ENCODE measurements around the gene SYMPK. TPM values are rescaled to one million over a fixed set of nuclear protein-coding genes. Genes with fewer than 3 reads are reported as not detected.

The SYMPK gene
- total RNA-seq, 2 donors from 2014 or later: 41.2 to 44.6 TPM

DNA sequence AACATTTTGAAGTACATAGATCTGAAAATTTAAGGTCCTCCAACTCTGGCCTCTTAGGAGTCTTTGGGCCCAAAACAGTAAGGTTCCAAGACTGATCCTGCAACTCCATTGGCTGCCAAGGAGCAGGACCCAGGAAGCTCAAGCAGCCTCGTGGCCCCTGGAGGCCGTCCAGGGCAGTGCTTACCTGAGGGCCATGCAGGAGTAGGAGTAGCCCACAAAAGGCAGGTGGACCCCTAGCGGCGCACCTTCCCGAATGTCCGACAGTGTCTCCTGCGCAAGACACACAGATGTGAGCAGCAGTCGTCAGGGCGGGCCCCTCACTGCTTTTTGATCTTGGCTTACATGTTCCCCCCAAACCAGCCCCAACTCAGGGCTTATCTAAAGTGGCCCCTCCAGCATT, 88.2 kb downstream of the SYMPK start:
- DNase-seq (ENCODE audit: low spot score): no peak
- intact Hi-C loops (cut with DNase I): no loop called here

DNA sequence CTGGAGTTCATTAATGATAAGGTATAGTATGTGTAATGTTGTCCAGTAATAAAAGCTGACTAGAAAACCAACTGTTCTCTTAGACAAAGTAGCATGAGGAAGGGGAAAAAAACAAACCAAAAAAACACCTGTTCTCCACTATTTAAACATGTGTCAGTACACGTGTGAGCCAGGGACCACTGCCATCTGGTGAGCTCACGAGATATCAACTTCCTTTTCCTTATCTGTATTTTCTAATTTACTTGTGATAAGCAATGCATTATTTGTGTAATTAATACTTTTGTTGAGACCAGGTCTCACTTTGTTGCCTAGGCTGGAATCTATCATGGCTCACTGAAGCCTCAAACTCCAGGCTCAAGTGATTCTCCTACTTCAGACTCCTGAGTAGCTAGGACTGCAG, 89.6 kb downstream of the SYMPK start:
- intact Hi-C loops (cut with DNase I): no loop called here
- DNase-seq (ENCODE audit: low spot score): no peak

DNA sequence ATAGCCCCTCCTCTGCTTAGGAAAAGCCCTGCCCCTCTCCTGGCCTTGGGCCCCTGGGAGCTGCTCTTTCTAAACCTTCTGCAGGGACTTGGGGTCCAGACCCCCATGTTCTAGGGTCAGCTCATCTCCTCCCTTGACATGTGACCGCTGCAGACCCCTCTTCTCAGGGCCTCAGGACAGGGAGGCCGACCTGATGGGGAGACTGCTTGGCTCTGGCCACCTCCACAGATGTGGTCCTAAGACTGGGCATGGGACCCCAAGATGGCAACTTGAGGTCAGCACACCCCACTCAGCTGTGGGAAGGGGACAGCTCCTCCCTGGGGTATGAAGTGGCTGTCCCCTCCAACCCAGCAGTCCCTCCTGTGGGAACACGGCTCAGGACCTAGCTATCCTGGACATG, 90.0 kb downstream of the SYMPK start:
- no peak for DNase-seq (ENCODE audit: low spot score)
- intact Hi-C loops (cut with DNase I): no loop called here

DNA sequence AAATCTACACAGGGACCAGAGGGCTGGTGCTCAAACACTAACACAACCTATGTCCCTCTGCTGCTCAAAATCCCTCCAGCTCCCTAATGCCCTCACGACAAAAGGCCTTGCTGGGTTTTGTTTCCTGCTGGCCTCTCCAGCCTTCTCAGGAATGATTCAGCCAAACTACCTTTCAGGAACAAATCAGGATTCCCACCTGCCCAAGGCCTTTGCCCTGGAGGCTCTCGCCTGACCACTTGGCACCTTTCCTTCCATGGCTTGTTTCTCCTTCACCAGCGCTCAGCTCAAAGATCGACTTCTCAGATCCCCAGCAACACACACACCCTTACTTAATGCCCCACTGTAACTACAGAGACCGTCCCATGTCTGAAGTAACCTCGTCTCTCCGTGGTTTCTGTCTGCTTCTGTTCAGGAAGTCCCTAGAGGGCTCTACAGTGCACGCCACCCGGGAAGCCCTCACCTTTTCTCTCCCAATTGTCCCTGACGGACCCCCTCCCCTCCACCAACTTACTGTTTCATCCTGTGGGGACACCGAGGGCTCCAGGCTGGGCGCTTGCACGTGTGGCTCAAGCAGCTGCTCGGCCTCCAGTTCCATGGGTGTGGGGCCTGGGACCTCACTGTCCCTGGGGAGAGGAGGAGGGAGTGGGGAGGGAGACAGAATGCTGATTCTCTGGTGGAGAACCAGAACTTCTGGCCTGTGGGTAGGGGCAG, 90.7 kb downstream of the SYMPK start:
- intact Hi-C loops (cut with DNase I): no loop called here
- DNase-seq (ENCODE audit: low spot score): no peak

DNA sequence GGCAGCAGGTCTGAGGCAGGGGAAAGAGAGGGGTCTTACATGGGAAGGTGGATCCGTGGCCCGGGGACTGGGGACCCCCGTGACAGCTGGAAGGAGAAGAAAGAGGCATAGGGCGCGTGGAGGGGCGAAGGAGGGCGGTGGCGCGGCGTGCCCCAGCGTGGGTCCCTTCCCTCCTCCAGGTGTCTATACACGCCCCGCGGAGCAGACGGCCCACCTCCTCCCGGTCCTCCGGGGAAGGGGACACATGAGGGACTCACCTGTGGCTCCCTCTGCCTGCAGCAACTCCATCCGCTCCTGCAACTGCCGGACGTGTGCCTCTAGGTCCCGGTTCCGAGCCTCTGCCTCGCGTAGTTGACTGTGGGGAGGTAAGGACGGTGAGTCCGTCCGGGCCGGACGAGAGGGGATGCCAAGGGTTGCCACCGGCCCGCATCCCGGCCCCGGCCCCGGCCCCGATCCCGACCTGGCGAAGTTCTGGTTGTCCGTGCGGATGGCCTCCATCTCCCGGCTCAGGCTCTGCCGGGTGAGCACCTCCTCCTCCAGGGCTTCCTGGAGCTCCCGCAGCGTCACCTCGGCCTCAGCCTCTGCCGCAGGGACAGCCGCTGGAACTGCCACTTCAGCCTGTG, 91.5 kb downstream of the SYMPK start:
- intact Hi-C loops (cut with DNase I): no loop called here
- DNase-seq (ENCODE audit: low spot score): no peak

DNA sequence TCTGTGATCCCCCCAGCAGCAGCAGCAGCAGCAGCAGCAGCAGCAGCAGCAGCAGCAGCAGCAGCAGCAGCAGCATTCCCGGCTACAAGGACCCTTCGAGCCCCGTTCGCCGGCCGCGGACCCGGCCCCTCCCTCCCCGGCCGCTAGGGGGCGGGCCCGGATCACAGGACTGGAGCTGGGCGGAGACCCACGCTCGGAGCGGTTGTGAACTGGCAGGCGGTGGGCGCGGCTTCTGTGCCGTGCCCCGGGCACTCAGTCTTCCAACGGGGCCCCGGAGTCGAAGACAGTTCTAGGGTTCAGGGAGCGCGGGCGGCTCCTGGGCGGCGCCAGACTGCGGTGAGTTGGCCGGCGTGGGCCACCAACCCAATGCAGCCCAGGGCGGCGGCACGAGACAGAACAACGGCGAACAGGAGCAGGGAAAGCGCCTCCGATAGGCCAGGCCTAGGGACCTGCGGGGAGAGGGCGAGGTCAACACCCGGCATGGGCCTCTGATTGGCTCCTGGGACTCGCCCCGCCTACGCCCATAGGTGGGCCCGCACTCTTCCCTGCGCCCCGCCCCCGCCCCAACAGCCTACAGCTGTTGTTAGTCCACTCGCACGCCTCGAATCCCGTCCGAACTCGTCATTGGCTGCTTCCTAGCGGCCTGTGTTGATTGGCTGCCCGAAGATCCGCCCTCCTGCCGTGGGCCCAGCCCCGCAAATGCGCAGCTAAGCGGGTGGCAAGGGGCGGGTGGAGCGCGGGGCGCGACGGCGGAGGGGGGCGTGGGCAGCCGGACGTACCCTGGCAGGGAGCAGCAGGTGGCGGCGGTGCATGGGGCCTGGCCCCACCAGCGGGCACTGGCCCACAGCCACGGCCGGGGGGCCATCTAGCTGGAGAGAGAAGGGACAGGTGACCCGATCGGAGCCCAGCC, 92.5 kb downstream of the SYMPK start:
- DNase-seq (ENCODE audit: low spot score): peak; percentile 97
- intact Hi-C loops (cut with DNase I): no loop called here

DNA sequence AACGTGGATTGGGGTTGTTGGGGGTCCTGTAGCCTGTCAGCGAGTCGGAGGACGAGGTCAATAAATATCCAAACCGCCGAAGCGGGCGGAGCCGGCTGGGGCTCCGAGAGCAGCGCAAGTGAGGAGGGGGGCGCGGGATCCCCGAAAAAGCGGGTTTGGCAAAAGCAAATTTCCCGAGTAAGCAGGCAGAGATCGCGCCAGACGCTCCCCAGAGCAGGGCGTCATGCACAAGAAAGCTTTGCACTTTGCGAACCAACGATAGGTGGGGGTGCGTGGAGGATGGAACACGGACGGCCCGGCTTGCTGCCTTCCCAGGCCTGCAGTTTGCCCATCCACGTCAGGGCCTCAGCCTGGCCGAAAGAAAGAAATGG, 93.1 kb downstream of the SYMPK start:
- peak; percentile 90 for DNase-seq (ENCODE audit: low spot score)
- intact Hi-C loops (cut with DNase I): no loop called here

DNA sequence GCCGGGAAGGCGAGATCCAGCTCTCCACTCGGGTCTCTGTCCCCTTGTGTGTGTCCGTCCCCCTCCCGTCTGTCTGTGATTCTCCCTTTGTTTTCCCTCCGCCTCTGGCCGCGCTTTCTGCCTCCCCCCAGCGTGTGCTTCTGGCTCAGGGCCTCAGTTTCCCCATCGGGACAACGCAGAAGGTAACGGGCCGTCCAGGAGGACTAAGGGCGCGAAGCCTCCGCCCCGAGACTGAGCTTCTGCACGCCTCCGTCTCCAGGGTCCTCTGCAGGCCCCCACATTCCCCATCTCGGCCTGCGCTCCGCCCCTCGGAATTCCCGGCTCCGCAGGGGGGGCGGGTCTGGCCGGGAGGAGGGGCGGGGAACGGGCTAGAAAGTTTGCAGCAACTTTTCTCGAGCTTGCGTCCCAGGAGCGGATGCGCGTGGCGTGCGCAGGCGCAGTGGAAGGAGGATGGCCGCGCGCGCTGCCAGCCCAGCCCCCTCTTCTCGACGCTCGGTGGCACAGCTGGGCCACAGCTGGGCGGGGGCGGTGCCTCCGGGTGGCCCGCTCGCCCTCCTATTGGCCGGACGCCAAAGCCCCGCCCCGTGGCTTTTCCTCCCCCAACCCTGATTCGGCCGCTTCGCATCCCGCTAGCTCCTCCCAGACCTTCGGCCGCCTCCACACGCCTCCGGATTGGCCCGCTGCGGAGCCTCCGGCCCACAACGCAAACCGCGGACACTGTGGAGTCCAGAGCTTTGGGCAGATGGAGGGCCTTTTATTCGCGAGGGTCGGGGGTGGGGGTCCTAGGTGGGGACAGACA, 93.8 kb downstream of the SYMPK start, which contains the start of gene SIX5:
SIX5 (minus strand) TSS at position 269 of the 799 bp plus-strand sequence. CDS start 408 bp downstream, outside the sequence.
- peak; percentile 99 for DNase-seq (ENCODE audit: low spot score)
- intact Hi-C loops (cut with DNase I): no loop called here

DNA sequence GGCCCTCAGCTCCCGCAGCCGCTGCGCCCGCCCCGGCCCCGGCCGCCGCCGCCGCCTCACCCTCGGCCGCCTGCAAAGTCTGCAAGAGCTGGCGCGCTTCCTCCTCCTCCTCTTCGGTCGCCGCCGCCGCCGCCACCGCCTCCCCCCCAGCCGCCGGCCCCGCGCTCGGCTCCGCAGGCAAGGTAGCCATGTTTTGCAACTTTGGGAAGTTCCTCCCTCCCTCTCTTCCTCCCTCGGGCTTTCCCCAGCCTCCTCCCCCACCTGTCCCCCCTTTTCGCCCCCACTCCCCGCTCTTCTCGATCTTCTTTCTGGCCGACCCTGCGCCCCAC, 94.3 kb downstream of the SYMPK start:
- intact Hi-C loops (cut with DNase I): no loop called here
- DNase-seq (ENCODE audit: low spot score): peak; percentile 88

DNA sequence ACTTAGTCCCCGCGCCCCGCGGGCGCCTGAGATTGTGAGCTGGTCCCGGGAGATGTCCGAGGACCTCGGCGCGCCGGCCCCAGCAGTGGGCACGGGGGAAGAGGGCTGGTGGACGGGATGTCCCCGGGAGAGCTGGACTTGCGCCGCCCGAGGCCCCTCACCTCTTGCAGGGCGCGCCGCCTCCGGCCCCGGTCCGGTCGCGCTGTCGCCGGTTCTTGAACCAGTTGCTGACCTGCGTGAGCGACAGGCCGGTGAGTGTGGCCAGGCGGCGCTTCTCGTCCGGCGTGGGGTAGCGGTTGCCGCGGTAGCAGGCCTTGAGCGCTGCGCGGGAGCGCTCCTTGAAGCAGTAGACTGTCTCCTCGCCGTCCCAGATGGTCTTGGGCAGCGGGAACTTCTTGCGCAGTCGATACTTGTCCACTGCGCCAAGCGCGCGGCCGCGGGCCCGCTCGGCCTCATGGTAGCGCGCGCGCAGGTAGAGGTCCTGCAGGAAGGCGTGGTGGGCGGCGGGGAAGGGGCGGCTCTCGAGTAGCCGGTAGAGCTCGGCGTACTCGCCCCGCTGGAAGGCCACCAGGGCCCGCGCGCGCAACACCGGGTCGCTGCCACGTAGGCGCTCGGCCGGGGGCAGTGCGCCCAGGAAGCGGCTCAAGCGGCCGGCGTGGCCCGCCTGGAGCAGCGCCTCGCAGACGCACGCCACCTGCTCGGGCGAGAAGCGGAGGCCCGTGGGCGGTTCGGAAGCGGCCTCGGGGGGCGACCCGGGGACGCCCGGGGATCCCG, 94.9 kb downstream of the SYMPK start:
- intact Hi-C loops (cut with DNase I): no loop called here
- peak; percentile 87 for DNase-seq (ENCODE audit: low spot score)

DNA sequence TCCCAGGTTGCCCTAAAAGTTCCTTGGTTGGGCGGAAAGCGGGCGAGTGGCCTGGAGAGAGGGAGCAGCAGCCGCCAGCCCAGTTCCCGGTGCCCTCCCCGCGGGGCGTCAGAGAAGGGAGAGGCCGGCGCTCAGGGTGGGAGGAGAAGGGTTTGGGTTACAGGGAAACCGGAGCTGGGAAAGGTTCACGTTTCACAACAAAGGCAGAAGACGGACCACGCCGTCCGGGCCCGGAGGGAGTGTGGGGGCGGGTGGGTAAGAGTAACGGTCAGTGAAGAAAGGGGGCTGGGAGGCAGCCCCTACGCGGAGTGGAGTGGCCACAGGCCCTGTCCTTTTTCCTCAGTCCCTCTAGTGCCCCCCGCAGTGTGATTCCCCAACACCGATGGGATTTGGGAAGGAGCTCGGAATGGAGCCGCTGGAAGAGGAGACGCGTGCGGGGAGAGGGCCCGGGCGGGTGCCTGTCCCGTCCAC, 95.5 kb downstream of the SYMPK start:
- peak; percentile 93 for DNase-seq (ENCODE audit: low spot score)
- intact Hi-C loops (cut with DNase I): no loop called here

DNA sequence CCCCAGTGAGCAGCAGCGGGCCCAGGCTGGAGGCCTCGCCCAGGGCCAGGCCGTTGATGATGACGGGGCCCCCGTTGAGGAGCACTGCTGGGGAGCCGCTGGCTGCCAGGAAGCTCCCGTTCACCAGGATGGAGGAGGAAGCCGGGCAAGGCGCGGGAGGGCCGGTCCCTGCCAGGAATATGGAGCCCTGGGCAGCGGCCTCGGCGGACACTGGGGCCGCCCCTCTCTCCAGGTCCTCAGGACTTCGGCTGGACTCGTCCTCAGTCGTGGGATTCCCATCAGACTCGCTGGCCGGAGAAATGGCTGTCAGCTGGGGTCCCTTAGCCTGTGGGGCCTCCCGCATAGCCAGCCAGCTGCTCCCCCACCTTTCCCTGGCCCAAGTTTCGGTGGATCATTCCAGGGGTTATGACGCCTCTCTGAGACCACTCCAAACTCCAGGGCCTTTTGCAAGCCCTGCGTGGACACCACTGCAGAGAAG, 96.0 kb downstream of the SYMPK start:
- intact Hi-C loops (cut with DNase I): no loop called here
- DNase-seq (ENCODE audit: low spot score): peak; percentile 88

DNA sequence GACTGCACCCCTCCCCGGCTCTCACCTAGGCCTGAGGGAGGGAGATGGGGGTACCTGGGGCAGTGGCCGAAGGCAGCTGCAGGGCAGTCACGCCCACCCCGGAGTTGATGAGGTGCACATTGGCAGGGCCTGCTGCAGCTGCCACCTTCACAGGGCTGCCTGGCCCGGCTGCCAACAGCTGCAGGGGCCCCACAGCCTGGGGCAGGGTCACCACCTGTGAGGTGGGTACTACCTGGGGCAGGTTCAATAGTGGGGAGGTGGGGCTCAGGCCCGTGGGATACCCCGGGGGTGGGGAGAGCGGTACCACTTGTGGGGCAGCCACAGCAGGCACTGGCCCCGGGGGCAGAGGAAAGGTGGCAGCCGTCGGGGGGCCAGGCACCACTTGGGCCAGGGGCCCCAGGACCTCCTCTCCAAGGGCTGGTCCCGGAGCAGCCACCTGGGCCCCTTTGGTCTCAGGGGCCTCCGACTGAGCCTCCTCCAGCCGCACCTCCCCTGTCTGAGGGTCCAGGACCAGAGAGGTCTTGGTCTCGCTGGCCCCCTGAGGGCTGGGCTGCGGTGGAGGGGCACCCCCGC, 96.6 kb downstream of the SYMPK start:
- DNase-seq (ENCODE audit: low spot score): no peak
- intact Hi-C loops (cut with DNase I): no loop called here

DNA sequence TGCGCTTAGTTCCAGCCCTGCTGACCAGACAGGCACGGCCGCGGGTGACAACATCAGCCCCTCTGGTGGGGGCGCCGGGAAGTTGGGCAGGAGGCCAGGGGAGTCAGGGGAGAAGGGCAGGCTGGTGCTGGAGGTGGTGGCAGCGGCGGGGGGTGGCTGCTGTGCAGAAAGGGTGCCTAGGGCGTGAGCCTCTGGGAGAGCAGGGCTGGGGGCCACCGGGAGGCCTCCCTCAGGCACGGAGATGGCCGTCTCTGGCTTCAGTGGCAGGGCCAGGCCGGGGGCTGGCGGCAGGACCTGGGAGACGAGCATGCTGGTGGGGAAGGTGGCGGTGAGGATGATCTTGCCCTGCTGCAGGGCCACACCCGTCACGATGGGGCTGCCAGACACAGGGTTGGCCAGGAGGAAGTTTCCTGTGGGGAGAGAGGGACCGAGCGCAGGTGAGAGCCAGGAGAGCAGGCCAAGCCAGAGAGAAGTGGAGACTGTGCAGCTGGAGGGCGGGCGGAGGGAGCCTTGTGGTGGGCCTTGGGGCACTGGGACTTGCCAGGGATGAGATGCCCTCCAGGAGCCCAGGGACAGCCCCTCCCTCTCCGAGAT, 97.1 kb downstream of the SYMPK start:
- intact Hi-C loops (cut with DNase I): no loop called here
- no peak for DNase-seq (ENCODE audit: low spot score)
